AG04450 (cell line): ENCODE data around the gene SPINK4. TPM values are rescaled to one million over a fixed set of nuclear protein-coding genes. Genes with fewer than 3 reads are reported as not detected.

ENCODE experiments used
- CTCF ChIA-PET: fragments of 300-600, 350-600 bp; formaldehyde crosslinking; extraction: SDS; loops from one replicate; lab custom pipeline; 2022; ENCODE audit warnings: antibody characterized with exemption, inconsistent platforms; lab: Charles Lee
- POLR2A ChIA-PET: fragments of 350-600 bp; formaldehyde crosslinking; extraction: SDS; loops from one replicate; lab custom pipeline; 2021; ENCODE audit warnings: antibody characterized with exemption, inconsistent platforms; lab: Yijun Ruan, JAX
- DNase-seq: peaks from one replicate; pipeline ENCODE4 v3.0.0-alpha.2; 2011; ENCODE audit warnings: low read depth, low spot score
- H3K27ac ChIP-seq: one replicate; pipeline ENCODE4 v1.5.1; 2012; ENCODE audit warnings: low read depth, low read length, control low read depth
- H3K27me3 ChIP-seq: one replicate; pipeline ENCODE4 v1.6.0; 2012; ENCODE audit warnings: low read length; ENCODE audit not compliant: control insufficient read depth, insufficient read depth
- H3K4me3 ChIP-seq: 2 replicates; pipeline ENCODE4 v1.5.1; 2011; ENCODE audit warnings: mild to moderate bottlenecking, low read depth, low read length, control low read depth
- H3K9me3 ChIP-seq: 2 replicates; pipeline ENCODE4 v1.5.1; 2012; ENCODE audit warnings: low read length; ENCODE audit not compliant: control insufficient read depth, insufficient read depth
- CTCF ChIP-seq: IDR thresholded peaks from 2 replicates; pipeline ENCODE4 v1.5.1; 2011; ENCODE audit warnings: low read depth, low read length, control low read depth, inconsistent platforms
- polyA plus RNA-seq: library from polyadenylated mRNA; depleted of rRNA; stranded (reverse); fragments of >200 nt; gene quantifications from 2 replicates; pipeline ENCODE4 v1.2.3, GENCODE V29; 2011

SPINK4 gene
- polyA plus RNA-seq, 1 experiment = not detected

GRCh38 chr9:33227741-33228140, 12.2 kb upstream of the SPINK4 start:
- ChIA-PET POLR2A (interaction anchor here (0.6 kb wide), 2 partner anchors 88 to 99 kb away, joined by 3 to 9 read pairs; no protein-coding TSS in a partner anchor), CTCF (interaction anchor here (0.6 to 2.6 kb wide), 3 partner anchors 26 to 148 kb away, joined by 3 to 52 read pairs (median 7); no protein-coding TSS in a partner anchor)
- no peaks in the 10 kb centered on the region for H3K27me3 ChIP-seq
- no peak overlapping the region for H3K27ac ChIP-seq
- no peak for TF ChIP-seq CTCF
- no peaks in the 10 kb centered on the region for H3K9me3 ChIP-seq
- DNase-seq = no peak
- H3K4me3 ChIP-seq = no peak overlapping the region

- no peak for TF ChIP-seq CTCF
- H3K27ac ChIP-seq = no peak overlapping the region
- DNase-seq = no peak
- no peaks in the 10 kb centered on the region for H3K27me3 ChIP-seq
- ChIA-PET POLR2A (no interaction called here), CTCF (interaction anchor here (0.6 kb wide), 1 partner anchor 25 kb away, joined by 3 read pairs; no protein-coding TSS in a partner anchor)
- no peak overlapping the region for H3K4me3 ChIP-seq
- no peaks in the 10 kb centered on the region for H3K9me3 ChIP-seq
Observed at GRCh38 chr9:33228606-33229005, 11.4 kb upstream of the SPINK4 start.

- no peak for TF ChIP-seq CTCF
- Histone ChIP-seq H3K27me3 (no peaks in the 10 kb centered on the region), H3K27ac (no peak overlapping the region), H3K9me3 (no peaks in the 10 kb centered on the region), H3K4me3 (no peak overlapping the region)
- no peak for DNase-seq
- ChIA-PET POLR2A (no interaction called here), CTCF (no interaction called here)
Observed at GRCh38 chr9:33229359-33230114, 10.4 kb upstream of the SPINK4 start.

GRCh38 chr9:33230756-33231622, 9.0 kb upstream of the SPINK4 start:
- Histone ChIP-seq H3K9me3 (no peaks in the 10 kb centered on the region), H3K4me3 (no peak overlapping the region), H3K27ac (no peak overlapping the region), H3K27me3 (no peaks in the 10 kb centered on the region)
- TF ChIP-seq CTCF = no peak
- no peak for DNase-seq
- ChIA-PET POLR2A (no interaction called here), CTCF (no interaction called here)

- TF ChIP-seq CTCF = no peak
- ChIA-PET CTCF (no interaction called here), POLR2A (no interaction called here)
- no peaks in the 10 kb centered on the region for H3K27me3 ChIP-seq
- no peaks in the 10 kb centered on the region for H3K9me3 ChIP-seq
- DNase-seq = no peak
- H3K4me3 ChIP-seq = no peak overlapping the region
- H3K27ac ChIP-seq = no peak overlapping the region
Observed at GRCh38 chr9:33231623-33231942, 8.4 kb upstream of the SPINK4 start.
